K562 (cell line): ENCODE data around the gene BAD. TPM values are rescaled to one million over a fixed set of nuclear protein-coding genes. Genes with fewer than 3 reads are reported as not detected.

Source experiments
- ARID1B ChIP-seq: fragments of 450-650 bp; IDR thresholded peaks from 2 replicates; pipeline ENCODE4 v1.6.1; 2016; ENCODE audit warnings: antibody characterized with exemption, mild to moderate bottlenecking, inconsistent platforms
- CREB3L1 ChIP-seq: fragments of 450-650 bp; IDR thresholded peaks from 2 replicates; pipeline ENCODE4 v1.6.1; 2014; ENCODE audit warnings: low read depth, mild to moderate bottlenecking, moderate library complexity, borderline replicate concordance
- CREBBP ChIP-seq: IDR thresholded peaks from one replicate; pipeline ENCODE4 v1.6.1; 2012; ENCODE audit warnings: low read depth, mild to moderate bottlenecking, control low read depth, inconsistent platforms, low read length
- DLX4 ChIP-seq: fragments of 250-450 bp; sonication (Bioruptor Pico); IDR thresholded peaks from 2 replicates; pipeline ENCODE4 v1.6.1; 2021; ENCODE audit warnings: mild to moderate bottlenecking
- EP300 ChIP-seq: IDR thresholded peaks from 2 replicates; pipeline ENCODE4 v1.6.1; 2012; ENCODE audit warnings: low read length, improper control_type of control experiment
- HDAC8 ChIP-seq: fragments of 450-650 bp; IDR thresholded peaks from 2 replicates; pipeline ENCODE4 v1.6.1; 2016; ENCODE audit warnings: mild to moderate bottlenecking, missing genetic modification characterization, moderate library complexity, missing compliant biosample characterization
- JUNB ChIP-seq: fragments of 450-650 bp; formaldehyde crosslinking; conservative IDR thresholded peaks from 2 replicates; pipeline ENCODE4 v1.4.0; 2020; ENCODE audit warnings: mild to moderate bottlenecking
- JUND ChIP-seq, 2 experiments: IDR thresholded peaks; 2 replicates in 1 of 2; 3 replicates in 1 of 2; pipeline ENCODE4 v1.6.1; 2011; ENCODE audit warnings: borderline replicate concordance in 2 of 2, low read depth in 2 of 2, low read length in 2 of 2, improper control_type of control experiment in 1 of 2, missing biosample characterization in 1 of 2, missing genetic modification characterization in 1 of 2, missing genetic modification reagents in 1 of 2
- MCM5 ChIP-seq: fragments of 450-650 bp; IDR thresholded peaks from 2 replicates; pipeline ENCODE4 v1.6.1; 2016; ENCODE audit warnings: low read depth
- POLR2A ChIP-seq: fragments of 450-650 bp; conservative IDR thresholded peaks from 2 replicates; pipeline ENCODE4 v1.6.1; 2016
- POLR2B ChIP-seq: fragments of 450-650 bp; IDR thresholded peaks from 2 replicates; pipeline ENCODE4 v1.6.1; 2018; ENCODE audit warnings: low read depth; ENCODE audit not compliant: partially characterized antibody
- POLR2H ChIP-seq: IDR thresholded peaks from 2 replicates; pipeline ENCODE4 v1.6.1; 2016; ENCODE audit warnings: missing genetic modification characterization, low read depth, mild to moderate bottlenecking, control low read depth, missing compliant biosample characterization, moderate library complexity
- RAD21 ChIP-seq, 2 experiments: fragments of 250-450 bp in 1 of 2; fragments of 450-650 bp in 1 of 2; sonication (Bioruptor Pico) in 1 of 2; formaldehyde crosslinking in 1 of 2; IDR thresholded peaks in 1 of 2; conservative IDR thresholded peaks in 1 of 2; 2 replicates each; pipeline versions ENCODE4 v1.4.0 to v1.8.0; 2020 to 2022; ENCODE audit warnings: mild to moderate bottlenecking in 2 of 2, moderate library complexity in 1 of 2
- RBFOX2 ChIP-seq: fragments of 200-400 bp; formaldehyde crosslinking; IDR thresholded peaks from 2 replicates; pipeline ENCODE4 v1.6.1; 2017; ENCODE audit warnings: low read depth, mild to moderate bottlenecking, low read length, moderate library complexity
- SREBF2 ChIP-seq: sonication (generic); formaldehyde crosslinking; IDR thresholded peaks from 2 replicates; pipeline ENCODE4 v1.4.0; 2020; ENCODE audit warnings: mild to moderate bottlenecking, missing genetic modification reagents
- SRSF3 ChIP-seq: fragments of 200-400 bp; formaldehyde crosslinking; IDR thresholded peaks from 2 replicates; pipeline ENCODE4 v1.6.1; 2016; ENCODE audit warnings: mild to moderate bottlenecking, low read length, moderate library complexity; ENCODE audit not compliant: insufficient read depth
- TARDBP ChIP-seq: fragments of 450-650 bp; IDR thresholded peaks from 2 replicates; pipeline ENCODE4 v1.6.1; 2016
- TFE3 ChIP-seq: fragments of 450-650 bp; formaldehyde crosslinking; IDR thresholded peaks from 2 replicates; pipeline ENCODE4 v1.4.0; 2020; ENCODE audit warnings: mild to moderate bottlenecking, mixed read lengths
- ZFP30 ChIP-seq: fragments of 250-450 bp; sonication (Bioruptor Pico); IDR thresholded peaks from 2 replicates; pipeline ENCODE4 v1.8.0; 2022; ENCODE audit warnings: moderate library complexity, mild to moderate bottlenecking, inconsistent platforms, borderline replicate concordance
- ZNF274 ChIP-seq: IDR thresholded peaks from 2 replicates; pipeline ENCODE4 v1.6.1; 2011; ENCODE audit warnings: low read depth, mild to moderate bottlenecking, low read length, moderate library complexity, borderline replicate concordance
- polyA plus RNA-seq, 8 experiments: library from polyadenylated mRNA; depleted of rRNA in 4 of 8; stranded (reverse) in 5 of 8; unstranded in 3 of 8; fragments of >200 nt; fragmentation: Nextera tagmentation in 2 of 8; fragmentation: Illumina TruSeq in 1 of 8; extraction: Ambion mirVana in 2 of 8; extraction: Trizol in 1 of 8; gene quantifications; 2 replicates each; pipeline versions ENCODE4 v1.2.1 to v1.2.3, GENCODE V29; 2011 to 2014; ENCODE audit warnings: inconsistent platforms in 1 of 8, missing spikeins in 1 of 8
- total RNA-seq, 7 experiments: library from RNA; depleted of rRNA in 6 of 7; stranded (reverse); fragments of >200 nt in 6 of 7; fragmentation: Illumina TruSeq in 2 of 7; extraction: Trizol in 2 of 7; gene quantifications; 2 replicates each; pipeline versions ENCODE4 v1.2.1 to v1.2.3, GENCODE V29; 2011 to 2021; ENCODE audit warnings: low replicate concordance in 1 of 7
- TF ChIP-seq, protein P1 (sequence below): fragments of 150-350 bp; IDR thresholded peaks from 2 replicates; pipeline ENCODE4 v1.6.1; 2014; ENCODE audit warnings: low read depth, mild to moderate bottlenecking, low read length, borderline replicate concordance

Gene BAD
- total and polyA plus RNA-seq, 9 of the 15 experiments (the other 6 are each of a cell fraction or from before 2014, with no cell fraction given) = 0.61 to 45.6 (median 11.8) TPM

DNA sequence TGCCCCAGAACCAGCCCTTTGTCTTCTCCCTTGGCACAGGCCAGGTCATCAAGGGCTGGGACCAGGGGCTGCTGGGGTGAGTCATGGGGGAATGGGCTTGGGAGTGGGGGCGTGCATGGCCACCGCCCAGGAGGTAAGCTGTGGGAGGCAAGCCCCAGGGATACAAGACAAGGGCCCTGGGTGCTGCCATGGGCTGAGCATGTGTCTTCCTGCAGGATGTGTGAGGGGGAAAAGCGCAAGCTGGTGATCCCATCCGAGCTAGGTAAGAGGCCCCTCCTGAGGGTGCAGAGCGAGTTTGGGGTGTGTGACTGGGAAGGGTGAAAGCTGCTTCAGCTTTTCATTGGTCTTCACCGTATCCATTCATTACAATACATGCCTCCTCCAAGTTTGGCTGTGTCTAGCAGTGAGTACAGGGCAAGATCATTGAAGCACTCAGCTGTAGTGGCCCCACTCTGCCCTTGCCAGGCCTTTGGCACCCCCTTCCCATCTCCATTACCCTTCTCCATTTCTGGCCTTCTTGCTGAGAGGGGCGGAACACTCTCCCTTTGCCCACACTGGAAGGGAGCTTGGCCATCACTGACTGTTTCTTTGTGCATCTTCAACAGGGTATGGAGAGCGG is 41.1 kb downstream of the BAD start (continued):
- no peak for TF ChIP-seq TFE3
- peak; percentile 55 for TF ChIP-seq POLR2B
- peak; percentile 63 for TF ChIP-seq POLR2A
- no peak for TF ChIP-seq ARID1B
- TF ChIP-seq RAD21 (CRISPR knock-in tag; conservative IDR thresholded peaks at IDR 0.05 in 1 of 2, IDR thresholded peaks at IDR 0.05 in 1 of 2) = no peak
- TF ChIP-seq ZFP30 = no peak
- TF ChIP-seq JUNB (CRISPR knock-in tag) = no peak
- TF ChIP-seq POLR2H (tag) = no peak
- TF ChIP-seq HDAC8 (tag) = no peak
- no peak for TF ChIP-seq ZNF274
- TF ChIP-seq CREBBP = no peak
- TF ChIP-seq TARDBP = no peak
- peak; percentile 32; the same call in 1 of the 2 replicates for TF ChIP-seq JUND (IDR thresholded peaks at IDR 0.05; ENCODE audit: borderline replicate concordance, low read depth, low read length)
- no peak for TF ChIP-seq JUND (tag; IDR thresholded peaks at IDR 0.05; ENCODE audit: borderline replicate concordance, low read depth, low read length)
- TF ChIP-seq RBFOX2 = peak; percentile 52; the same call in 1 of the 2 replicates
- TF ChIP-seq, protein P1, sequence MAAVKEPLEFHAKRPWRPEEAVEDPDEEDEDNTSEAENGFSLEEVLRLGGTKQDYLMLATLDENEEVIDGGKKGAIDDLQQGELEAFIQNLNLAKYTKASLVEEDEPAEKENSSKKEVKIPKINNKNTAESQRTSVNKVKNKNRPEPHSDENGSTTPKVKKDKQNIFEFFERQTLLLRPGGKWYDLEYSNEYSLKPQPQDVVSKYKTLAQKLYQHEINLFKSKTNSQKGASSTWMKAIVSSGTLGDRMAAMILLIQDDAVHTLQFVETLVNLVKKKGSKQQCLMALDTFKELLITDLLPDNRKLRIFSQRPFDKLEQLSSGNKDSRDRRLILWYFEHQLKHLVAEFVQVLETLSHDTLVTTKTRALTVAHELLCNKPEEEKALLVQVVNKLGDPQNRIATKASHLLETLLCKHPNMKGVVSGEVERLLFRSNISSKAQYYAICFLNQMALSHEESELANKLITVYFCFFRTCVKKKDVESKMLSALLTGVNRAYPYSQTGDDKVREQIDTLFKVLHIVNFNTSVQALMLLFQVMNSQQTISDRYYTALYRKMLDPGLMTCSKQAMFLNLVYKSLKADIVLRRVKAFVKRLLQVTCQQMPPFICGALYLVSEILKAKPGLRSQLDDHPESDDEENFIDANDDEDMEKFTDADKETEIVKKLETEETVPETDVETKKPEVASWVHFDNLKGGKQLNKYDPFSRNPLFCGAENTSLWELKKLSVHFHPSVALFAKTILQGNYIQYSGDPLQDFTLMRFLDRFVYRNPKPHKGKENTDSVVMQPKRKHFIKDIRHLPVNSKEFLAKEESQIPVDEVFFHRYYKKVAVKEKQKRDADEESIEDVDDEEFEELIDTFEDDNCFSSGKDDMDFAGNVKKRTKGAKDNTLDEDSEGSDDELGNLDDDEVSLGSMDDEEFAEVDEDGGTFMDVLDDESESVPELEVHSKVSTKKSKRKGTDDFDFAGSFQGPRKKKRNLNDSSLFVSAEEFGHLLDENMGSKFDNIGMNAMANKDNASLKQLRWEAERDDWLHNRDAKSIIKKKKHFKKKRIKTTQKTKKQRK = no peak
- TF ChIP-seq EP300 = no peak
- no peak for TF ChIP-seq SREBF2 (CRISPR knock-in tag)
- TF ChIP-seq MCM5 = no peak
- no peak for TF ChIP-seq CREB3L1
- TF ChIP-seq SRSF3 = no peak
- TF ChIP-seq DLX4 (CRISPR knock-in tag) = no peak
